K562 (cell line): ENCODE data around the gene NHLH1.

ENCODE experiments used
- EP300 ChIP-seq: IDR thresholded peaks from 2 replicates; pipeline ENCODE4 v1.6.1; 2012; ENCODE audit warnings: low read length, improper control_type of control experiment
- LEF1 ChIP-seq: fragments of 450-650 bp; IDR thresholded peaks from 2 replicates; pipeline ENCODE4 v1.6.1; 2016; ENCODE audit warnings: mild to moderate bottlenecking
- NR2C2 ChIP-seq, 2 experiments: fragments of 200-800 bp in 1 of 2; sonication (Bioruptor generic) in 1 of 2; sonication (generic) in 1 of 2; formaldehyde crosslinking in 1 of 2; IDR thresholded peaks; 2 replicates each; pipeline versions ENCODE4 v1.6.1 to v1.8.0; 2016 to 2022; ENCODE audit warnings: mild to moderate bottlenecking in 1 of 2, missing compliant biosample characterization in 1 of 2, missing genetic modification characterization in 1 of 2, missing genetic modification reagents in 1 of 2
- TEAD1 ChIP-seq, 2 experiments: fragments of 450-650 bp in 1 of 2; sonication (generic) in 1 of 2; formaldehyde crosslinking; IDR thresholded peaks; 2 replicates each; pipeline versions ENCODE4 v1.4.0 to v1.8.0; 2020 to 2022; ENCODE audit warnings: mild to moderate bottlenecking in 2 of 2, missing genetic modification reagents in 1 of 2
- TRIM24 ChIP-seq, 2 experiments: fragments of 450-650 bp; IDR thresholded peaks; 2 replicates each; pipeline ENCODE4 v1.6.1; 2016

DNA sequence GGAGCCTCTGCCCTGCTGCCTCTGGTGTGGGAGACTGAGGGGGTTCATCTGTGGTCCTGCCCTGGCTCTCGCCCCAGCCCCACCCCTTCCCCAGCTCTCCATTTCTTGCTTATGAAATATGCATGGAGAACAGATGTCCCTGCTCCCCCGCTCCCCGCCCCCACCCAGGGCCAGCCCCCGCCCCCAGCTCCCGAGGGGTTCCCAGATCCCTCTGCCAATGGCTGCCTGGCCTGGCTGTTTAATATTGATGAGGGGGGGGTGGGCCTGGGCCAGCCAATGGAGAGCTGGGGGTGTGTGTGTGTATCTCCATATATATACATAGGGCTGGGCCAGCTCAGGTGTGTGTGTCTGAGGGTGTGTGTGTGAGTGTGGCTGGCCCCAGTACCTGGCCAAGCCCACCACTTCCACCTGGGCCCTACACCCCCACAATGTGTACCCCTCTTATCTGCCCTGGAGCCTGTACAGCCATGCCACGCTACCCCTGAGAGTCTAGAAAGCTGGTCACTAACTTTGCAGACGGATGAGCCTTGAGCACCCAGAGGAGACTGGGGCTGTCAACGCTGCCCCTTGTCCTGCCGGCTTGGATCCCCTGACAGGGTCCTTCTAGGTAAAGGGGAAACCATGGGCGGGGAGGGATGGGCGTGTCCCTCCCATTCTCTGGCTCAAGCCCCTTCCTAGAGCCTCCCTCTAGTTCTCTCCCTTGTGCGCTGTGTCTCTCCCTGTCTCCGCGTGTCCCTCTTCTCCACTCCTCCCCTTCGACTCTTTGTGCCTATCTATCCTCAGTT, at the start of gene NHLH1:
- no peak for TF ChIP-seq TRIM24 (IDR thresholded peaks at IDR 0.05)
- no peak for TF ChIP-seq TEAD1 (CRISPR knock-in tag; IDR thresholded peaks at IDR 0.05)
- no peak for TF ChIP-seq NR2C2 (CRISPR knock-in tag; IDR thresholded peaks at IDR 0.05)
- TF ChIP-seq NR2C2 (tag; IDR thresholded peaks at IDR 0.05) = no peak
- no peak for TF ChIP-seq LEF1
- TF ChIP-seq EP300 = no peak
